Gastroesophageal sphincter (tissue), 3 donors: ENCODE data around the gene WDR75.

Experiments
- EP300 ChIP-seq: sonication (generic); formaldehyde crosslinking; IDR thresholded peaks from one replicate; pipeline ENCODE4 v1.6.1; 2017; ENCODE audit warnings: antibody characterized with exemption, mild to moderate bottlenecking
- POLR2A ChIP-seq, 2 donors: fragments of 450-650 bp; IDR thresholded peaks; one replicate each; pipeline ENCODE4 v1.6.1; 2017; ENCODE audit warnings: antibody characterized with exemption in 2 of 2, mild to moderate bottlenecking in 2 of 2, moderate library complexity in 1 of 2
- POLR2AphosphoS5 ChIP-seq: sonication (generic); formaldehyde crosslinking; IDR thresholded peaks from one replicate; pipeline ENCODE4 v1.6.1; 2017; ENCODE audit warnings: antibody characterized with exemption
- TF ChIP-seq, protein P1 (sequence below), 4 experiments: fragments of 200-600 bp in 2 of 4; fragments of 450-650 bp in 2 of 4; sonication (generic) in 1 of 4; IDR thresholded peaks; one replicate each; pipeline ENCODE4 v1.5.1; 2017 to 2019; ENCODE audit warnings: antibody characterized with exemption in 4 of 4, mild to moderate bottlenecking in 2 of 4, moderate library complexity in 2 of 4

DNA sequence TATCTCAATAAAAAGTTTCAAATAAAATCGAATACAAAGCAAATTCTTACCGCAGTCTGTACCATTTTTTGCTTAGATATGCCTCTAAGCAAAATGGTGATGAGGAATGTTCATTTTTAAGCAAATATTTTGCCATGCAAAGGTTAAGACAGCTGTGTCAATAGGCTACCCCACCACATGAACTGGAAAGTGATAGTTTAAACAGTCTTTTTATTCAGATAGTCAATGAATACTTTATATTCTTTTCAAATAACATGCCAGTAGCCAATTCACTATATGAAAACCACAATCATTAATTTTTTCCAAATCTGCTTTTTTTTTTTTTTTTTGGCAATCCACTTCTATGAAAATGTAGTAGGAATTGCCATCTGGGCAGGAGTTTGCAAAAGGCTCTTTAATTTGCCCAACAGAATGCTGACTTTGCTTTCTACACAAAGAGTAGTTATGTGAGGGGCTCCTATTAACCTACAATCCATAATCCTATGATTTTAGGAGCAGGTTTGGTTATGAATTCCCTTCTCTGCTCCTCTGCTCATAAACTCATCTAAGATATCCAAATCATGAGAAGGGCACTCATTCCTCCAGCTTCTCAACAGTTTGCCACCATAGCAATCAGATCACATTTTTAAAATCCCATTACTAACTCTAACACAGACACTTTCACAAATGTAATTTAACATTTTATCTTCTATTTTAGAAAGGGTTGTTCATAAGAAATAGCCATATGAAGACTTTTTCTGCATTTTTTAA is 70.1 kb downstream of the WDR75 start:
- TF ChIP-seq, protein P1, sequence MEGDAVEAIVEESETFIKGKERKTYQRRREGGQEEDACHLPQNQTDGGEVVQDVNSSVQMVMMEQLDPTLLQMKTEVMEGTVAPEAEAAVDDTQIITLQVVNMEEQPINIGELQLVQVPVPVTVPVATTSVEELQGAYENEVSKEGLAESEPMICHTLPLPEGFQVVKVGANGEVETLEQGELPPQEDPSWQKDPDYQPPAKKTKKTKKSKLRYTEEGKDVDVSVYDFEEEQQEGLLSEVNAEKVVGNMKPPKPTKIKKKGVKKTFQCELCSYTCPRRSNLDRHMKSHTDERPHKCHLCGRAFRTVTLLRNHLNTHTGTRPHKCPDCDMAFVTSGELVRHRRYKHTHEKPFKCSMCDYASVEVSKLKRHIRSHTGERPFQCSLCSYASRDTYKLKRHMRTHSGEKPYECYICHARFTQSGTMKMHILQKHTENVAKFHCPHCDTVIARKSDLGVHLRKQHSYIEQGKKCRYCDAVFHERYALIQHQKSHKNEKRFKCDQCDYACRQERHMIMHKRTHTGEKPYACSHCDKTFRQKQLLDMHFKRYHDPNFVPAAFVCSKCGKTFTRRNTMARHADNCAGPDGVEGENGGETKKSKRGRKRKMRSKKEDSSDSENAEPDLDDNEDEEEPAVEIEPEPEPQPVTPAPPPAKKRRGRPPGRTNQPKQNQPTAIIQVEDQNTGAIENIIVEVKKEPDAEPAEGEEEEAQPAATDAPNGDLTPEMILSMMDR (IDR thresholded peaks at IDR 0.05): no peak
- TF ChIP-seq POLR2A (IDR thresholded peaks at IDR 0.05): no peak
- no peak for TF ChIP-seq POLR2AphosphoS5
- TF ChIP-seq EP300: no peak
